PC-3 (cell line): ENCODE results near the gene SOX4. TPM values are rescaled to one million over a fixed set of nuclear protein-coding genes. Genes with fewer than 3 reads are reported as not detected.

ENCODE experiments used
- ATAC-seq: fragments of 200-7000 bp; cut with Tn5 transposase; 2 replicates; pipeline ENCODE4 v1.9.1; 2020; ENCODE audit warnings: mild to moderate bottlenecking, moderate library complexity
- BruUV-seq: library from RNA; stranded (reverse); fragments of 400-500 nt; replicated peaks from 2 replicates; lab custom pipeline; 2021; lab: Mats Ljungman, UMichigan
- CTCF ChIA-PET: fragments of 300-600 bp; sonication (Branson Sonifier 250); formaldehyde crosslinking; loops from one replicate; lab custom pipeline; 2022; ENCODE audit warnings: antibody characterized with exemption; lab: Charles Lee
- POLR2A ChIA-PET: fragments of 300-600 bp; sonication (Branson Sonifier 250); formaldehyde crosslinking; loops from one replicate; lab custom pipeline; 2022; ENCODE audit warnings: antibody characterized with exemption; ENCODE audit not compliant: unreplicated experiment; lab: Charles Lee
- DNase-seq: peaks from one replicate; pipeline ENCODE4 v3.0.0-alpha.2; 2015
- H2AFZ ChIP-seq: fragments of 300-600 bp; sonication (generic); 2 replicates; pipeline ENCODE4 v1.6.0; 2016; ENCODE audit warnings: antibody characterized with exemption, low read length
- H3F3A ChIP-seq: fragments of 300-600 bp; sonication (generic); one replicate; pipeline ENCODE4 v1.6.0; 2017; ENCODE audit warnings: antibody characterized with exemption, low read length, control low read depth, mild to moderate bottlenecking; ENCODE audit not compliant: unreplicated experiment
- H3K27ac ChIP-seq: fragments of 300-600 bp; sonication (generic); 2 replicates; pipeline ENCODE4 v1.5.1; 2016; ENCODE audit warnings: mild to moderate bottlenecking, low read length
- H3K27me3 ChIP-seq: fragments of 300-600 bp; sonication (generic); 2 replicates; pipeline ENCODE4 v1.6.1; 2016; ENCODE audit warnings: low read length, mixed read lengths
- H3K36me3 ChIP-seq: fragments of 300-600 bp; sonication (generic); 2 replicates; pipeline ENCODE4 v1.6.1; 2016; ENCODE audit warnings: low read depth, mixed run types, low read length, mixed read lengths
- H3K4me1 ChIP-seq: fragments of 300-600 bp; sonication (generic); 2 replicates; pipeline ENCODE4 v1.5.1; 2016; ENCODE audit warnings: low read length; ENCODE audit not compliant: insufficient read depth
- H3K4me2 ChIP-seq: fragments of 300-600 bp; sonication (generic); 2 replicates; pipeline ENCODE4 v1.6.0; 2016; ENCODE audit warnings: low read length
- H3K4me3 ChIP-seq: fragments of 300-600 bp; sonication (generic); 2 replicates; pipeline ENCODE4 v1.5.1; 2016; ENCODE audit warnings: mild to moderate bottlenecking, low read length, mixed read lengths
- H3K79me2 ChIP-seq: fragments of 300-600 bp; sonication (generic); 2 replicates; pipeline ENCODE4 v1.6.1; 2017; ENCODE audit warnings: low read length, mixed read lengths
- H3K9ac ChIP-seq: fragments of 300-600 bp; sonication (generic); 2 replicates; pipeline ENCODE4 v1.6.0; 2016; ENCODE audit warnings: mild to moderate bottlenecking, low read length
- H3K9me2 ChIP-seq: fragments of 300-600 bp; sonication (generic); replicated peaks from 2 replicates; pipeline ENCODE4 v1.6.1; 2016; ENCODE audit warnings: mixed run types, low read length, mixed read lengths
- H3K9me3 ChIP-seq: fragments of 300-600 bp; sonication (generic); 2 replicates; pipeline ENCODE4 v1.6.1; 2016; ENCODE audit warnings: low read length, mixed read lengths
- H4K20me1 ChIP-seq: fragments of 300-600 bp; sonication (generic); 2 replicates; pipeline ENCODE4 v1.6.1; 2016; ENCODE audit warnings: low read length, mixed read lengths
- CTCF ChIP-seq: fragments of 300-600 bp; sonication (generic); conservative IDR thresholded peaks from 2 replicates; pipeline ENCODE4 v1.5.1; 2017; ENCODE audit warnings: antibody characterized with exemption, low read depth, mild to moderate bottlenecking, low read length
- EZH2 ChIP-seq: fragments of 300-600 bp; sonication (generic); IDR thresholded peaks from one replicate; pipeline ENCODE4 v1.6.1; 2017; ENCODE audit warnings: antibody characterized with exemption, mild to moderate bottlenecking, low read length; ENCODE audit not compliant: unreplicated experiment
- EZH2phosphoT487 ChIP-seq: fragments of 300-600 bp; sonication (generic); IDR thresholded peaks from 2 replicates; pipeline ENCODE4 v1.6.1; 2018; ENCODE audit warnings: mild to moderate bottlenecking, antibody characterized with exemption, low read length, borderline replicate concordance
- intact Hi-C: fragments of 100-400 bp; cut with micrococcal nuclease; formaldehyde crosslinking; loops from 2 replicates; pipeline ENCODE4 v1.9.0; 2023
- total RNA-seq: library from RNA; depleted of rRNA; stranded (reverse); fragments of >200 nt; gene quantifications from 2 replicates; pipeline ENCODE4 v1.2.3, GENCODE V29; 2014

The SOX4 gene
- total RNA-seq, 1 experiment from 2014 or later = 46.1 TPM

GRCh38 chr6:21596145-21596948 is 2.8 kb downstream of the SOX4 start:
- H3K4me2 ChIP-seq = peak overlapping the region; percentile 94
- H3F3A ChIP-seq = no peaks in the 10 kb centered on the region
- ChIA-PET POLR2A (no interaction called here), CTCF (interaction anchor here (0.5 to 0.7 kb wide), 4 partner anchors 158 to 1032 kb away, joined by 3 to 4 read pairs (median 3); no protein-coding TSS in a partner anchor)
- peaks cover 24% of the 10 kb centered on the region for H3K4me1 ChIP-seq
- peak overlapping the region; percentile 91 for H3K9ac ChIP-seq
- BruUV-seq = TSS peak; percentile 28
- peaks cover 69% of the 10 kb centered on the region for H3K79me2 ChIP-seq
- H4K20me1 ChIP-seq = peaks cover 34% of the 10 kb centered on the region
- H3K9me3 ChIP-seq = no peaks in the 10 kb centered on the region
- no peaks in the 10 kb centered on the region for H3K9me2 ChIP-seq
- TF ChIP-seq EZH2phosphoT487 (no peak), CTCF (no peak), EZH2 (no peak)
- H3K4me3 ChIP-seq = peak overlapping the region; percentile 99
- ATAC-seq (no peak), DNase-seq (peak; percentile 24)
- H2AFZ ChIP-seq = peak overlapping the region; percentile 79
- H3K36me3 ChIP-seq = peaks cover 23% of the 10 kb centered on the region
- H3K27ac ChIP-seq = peak overlapping the region; percentile 54
- no peaks in the 10 kb centered on the region for H3K27me3 ChIP-seq
- intact Hi-C loops = loop anchor here (2.0 to 10.0 kb wide), 9 partner anchors 142 to 1818 kb away; no protein-coding TSS in a partner anchor

- H3K4me1 ChIP-seq = peaks cover 20% of the 10 kb centered on the region
- no peaks in the 10 kb centered on the region for H3K9me3 ChIP-seq
- peaks cover 23% of the 10 kb centered on the region for H3K36me3 ChIP-seq
- peaks cover 34% of the 10 kb centered on the region for H4K20me1 ChIP-seq
- peak overlapping the region; percentile 54 for H3K27ac ChIP-seq
- peak overlapping the region; percentile 99 for H3K4me3 ChIP-seq
- peak; percentile 70 for TF ChIP-seq CTCF
- TF ChIP-seq EZH2phosphoT487 = no peak
- H3K27me3 ChIP-seq = no peaks in the 10 kb centered on the region
- BruUV-seq = no TSS peak
- H3K79me2 ChIP-seq = peaks cover 69% of the 10 kb centered on the region
- H3K9ac ChIP-seq = peak overlapping the region; percentile 91
- peak overlapping the region; percentile 79 for H2AFZ ChIP-seq
- ChIA-PET CTCF (interaction anchor here (0.6 to 0.7 kb wide), 4 partner anchors 157 to 1033 kb away, joined by 3 to 4 read pairs (median 3); no protein-coding TSS in a partner anchor), POLR2A (no interaction called here)
- intact Hi-C loops = loop anchor here (2.0 to 10.0 kb wide), 9 partner anchors 142 to 1818 kb away; no protein-coding TSS in a partner anchor
- DNase-seq (peak; percentile 66), ATAC-seq (no peak)
- H3K9me2 ChIP-seq = no peaks in the 10 kb centered on the region
- H3K4me2 ChIP-seq = peak overlapping the region; percentile 94
- no peaks in the 10 kb centered on the region for H3F3A ChIP-seq
Observed at GRCh38 chr6:21596949-21597682, 3.6 kb downstream of the SOX4 start.
